ENCODE results near the gene GLRA3. TPM values are rescaled to one million over a fixed set of nuclear protein-coding genes. Genes with fewer than 3 reads are reported as not detected.

GLRA3 gene
- polyA plus RNA-seq, 1 donor (not counting 4 experiments of a cell fraction or from before 2014, with no cell fraction given), result not detected

- Histone ChIP-seq H3K4me2 (ENCODE audit: control insufficient read depth, extremely low read depth, insufficient read depth, low read depth, low read length) (no peak overlapping the region), H3K9ac (ENCODE audit: control insufficient read depth, extremely low read depth, insufficient read depth, low read length) (no peak overlapping the region), H2AFZ (ENCODE audit: control insufficient read depth, low read length) (no peak overlapping the region), H3K4me3 (ENCODE audit: control insufficient read depth in 2 of 3, extremely low read depth in 1 of 3, insufficient read depth in 2 of 3, low read depth in 1 of 3, low read length in 3 of 3) (no peak overlapping the region), H3K9me3 (ENCODE audit: control insufficient read depth, low read depth, low read length) (no peaks in the 10 kb centered on the region), H3K27me3 (ENCODE audit: control insufficient read depth, extremely low read depth, insufficient read depth, low read length) (no peaks in the 10 kb centered on the region), H3K27ac (ENCODE audit: control insufficient read depth, insufficient read depth, low read length) (no peak overlapping the region), H3K9me1 (ENCODE audit: control insufficient read depth, extremely low read depth, insufficient read depth, low read length) (no peaks in the 10 kb centered on the region), H3K79me2 (ENCODE audit: control insufficient read depth, insufficient read depth, low read length) (no peaks in the 10 kb centered on the region), H3K4me1 (ENCODE audit: control insufficient read depth, extremely low read depth, insufficient read depth, low read length) (no peaks in the 10 kb centered on the region), H4K20me1 (ENCODE audit: control insufficient read depth, extremely low read depth, insufficient read depth, low read length) (no peaks in the 10 kb centered on the region), H3K36me3 (ENCODE audit: control insufficient read depth in 2 of 2, extremely low read depth in 1 of 2, insufficient read depth in 2 of 2, low read length in 2 of 2) (no peaks in the 10 kb centered on the region)
- dilution Hi-C loops (cut with MboI; ENCODE audit: extremely low pct_ligation_motif_present, low sequenced_read_pairs), result no loop called here
- TF ChIP-seq EZH2 (IDR thresholded peaks at IDR 0.05; ENCODE audit: low read length) (no peak), CTCF (optimal IDR thresholded peaks at IDR 0.05 in 1 of 3, IDR thresholded peaks at IDR 0.05 in 1 of 3, conservative IDR thresholded peaks at IDR 0.05 in 1 of 3; ENCODE audit: extremely low read depth in 1 of 3, insufficient read depth in 2 of 3, low read length in 3 of 3) (no peak)
- DNase-seq (ENCODE audit: low read depth, low spot score) (no peak), FAIRE-seq (no peak)
Observed at GRCh38 chr4:174708381-174708780, 120.7 kb downstream of the GLRA3 start.

DNA sequence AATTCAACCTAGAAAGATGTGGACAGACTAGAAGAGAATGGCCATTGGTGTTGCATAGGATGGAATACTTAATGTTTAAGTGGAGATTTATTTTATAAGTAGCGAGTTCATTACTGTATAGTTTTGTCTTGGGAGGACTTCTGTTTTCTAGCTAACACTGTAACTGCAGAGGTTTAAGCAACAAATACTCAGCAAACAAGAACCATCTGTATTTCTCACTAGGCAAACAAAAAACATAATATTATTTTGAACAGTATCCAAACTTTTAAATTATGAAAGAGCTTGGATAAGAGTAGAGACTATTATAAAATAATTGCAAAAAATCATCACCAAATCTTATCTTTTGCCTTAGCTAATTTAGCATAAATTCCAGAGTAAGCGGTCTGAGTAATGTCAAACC, 121.1 kb downstream of the GLRA3 start:
- FAIRE-seq, result no peak
- no peak overlapping the region for H3K9ac ChIP-seq (ENCODE audit: control insufficient read depth, extremely low read depth, insufficient read depth, low read length)
- DNase-seq (ENCODE audit: low read depth, low spot score), result no peak
- no peak overlapping the region for H3K27ac ChIP-seq (ENCODE audit: control insufficient read depth, insufficient read depth, low read length)
- H3K36me3 ChIP-seq (ENCODE audit: control insufficient read depth in 2 of 2, extremely low read depth in 1 of 2, insufficient read depth in 2 of 2, low read length in 2 of 2), result no peaks in the 10 kb centered on the region
- H3K4me3 ChIP-seq (ENCODE audit: control insufficient read depth in 2 of 3, extremely low read depth in 1 of 3, insufficient read depth in 2 of 3, low read depth in 1 of 3, low read length in 3 of 3), result no peak overlapping the region
- H3K79me2 ChIP-seq (ENCODE audit: control insufficient read depth, insufficient read depth, low read length), result no peaks in the 10 kb centered on the region
- H2AFZ ChIP-seq (ENCODE audit: control insufficient read depth, low read length), result no peak overlapping the region
- H3K4me1 ChIP-seq (ENCODE audit: control insufficient read depth, extremely low read depth, insufficient read depth, low read length), result no peaks in the 10 kb centered on the region
- H3K27me3 ChIP-seq (ENCODE audit: control insufficient read depth, extremely low read depth, insufficient read depth, low read length), result no peaks in the 10 kb centered on the region
- no peaks in the 10 kb centered on the region for H3K9me1 ChIP-seq (ENCODE audit: control insufficient read depth, extremely low read depth, insufficient read depth, low read length)
- no peaks in the 10 kb centered on the region for H4K20me1 ChIP-seq (ENCODE audit: control insufficient read depth, extremely low read depth, insufficient read depth, low read length)
- TF ChIP-seq EZH2 (IDR thresholded peaks at IDR 0.05; ENCODE audit: low read length) (no peak), CTCF (optimal IDR thresholded peaks at IDR 0.05 in 1 of 3, IDR thresholded peaks at IDR 0.05 in 1 of 3, conservative IDR thresholded peaks at IDR 0.05 in 1 of 3; ENCODE audit: extremely low read depth in 1 of 3, insufficient read depth in 2 of 3, low read length in 3 of 3) (no peak)
- no peak overlapping the region for H3K4me2 ChIP-seq (ENCODE audit: control insufficient read depth, extremely low read depth, insufficient read depth, low read depth, low read length)
- dilution Hi-C loops (cut with MboI; ENCODE audit: extremely low pct_ligation_motif_present, low sequenced_read_pairs), result no loop called here
- H3K9me3 ChIP-seq (ENCODE audit: control insufficient read depth, low read depth, low read length), result no peaks in the 10 kb centered on the region
